HL-60 (cell line): ENCODE measurements around the gene DNMT3A.

Experiments used
- CTCF ChIP-seq: IDR thresholded peaks from one replicate; pipeline ENCODE4 v1.5.1; 2011; ENCODE audit warnings: low read length, control low read depth, inconsistent platforms; ENCODE audit not compliant: insufficient read depth
- GABPA ChIP-seq: IDR thresholded peaks from 2 replicates; pipeline ENCODE4 v1.6.1; 2012; ENCODE audit warnings: low read depth
- REST ChIP-seq: IDR thresholded peaks from 2 replicates; pipeline ENCODE4 v1.6.1; 2012; ENCODE audit warnings: low read depth; ENCODE audit not compliant: insufficient replicate concordance

- TF ChIP-seq CTCF = no peak
- no peak for TF ChIP-seq REST
- no peak for TF ChIP-seq GABPA
Observed at GRCh38 chr2:25372405-25373268, 30.9 kb upstream of the DNMT3A start.
